ENCODE data around the gene CCL18.
"Not testable (repeated sequence)": the region's sequence is repeated elsewhere in the genome, so short reads cannot be mapped to it uniquely, and the experiment has no call there.

Gene CCL18

DNA sequence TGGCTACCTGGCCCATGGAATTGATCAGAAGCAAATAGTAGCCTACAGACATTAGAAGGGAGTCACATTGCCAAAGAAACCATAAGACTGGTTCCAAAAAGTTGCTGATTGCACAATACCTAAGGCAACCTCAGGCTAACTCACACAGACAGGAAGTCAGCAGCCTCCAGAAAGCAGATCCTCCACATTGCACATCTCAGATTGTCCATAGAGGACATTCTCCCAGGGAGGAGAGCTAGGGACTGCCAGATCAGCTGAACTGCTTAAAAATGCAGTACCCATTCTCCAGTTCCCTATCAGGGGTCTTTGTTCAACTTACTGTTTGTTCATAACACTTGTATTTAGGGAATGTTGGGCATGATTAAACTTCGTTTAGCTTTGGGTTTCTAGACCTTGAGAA lies 21.7 kb downstream of the CCL18 start:
- no peak for DNase-seq (ENCODE audit: low spot score)
- TF ChIP-seq, protein P1, sequence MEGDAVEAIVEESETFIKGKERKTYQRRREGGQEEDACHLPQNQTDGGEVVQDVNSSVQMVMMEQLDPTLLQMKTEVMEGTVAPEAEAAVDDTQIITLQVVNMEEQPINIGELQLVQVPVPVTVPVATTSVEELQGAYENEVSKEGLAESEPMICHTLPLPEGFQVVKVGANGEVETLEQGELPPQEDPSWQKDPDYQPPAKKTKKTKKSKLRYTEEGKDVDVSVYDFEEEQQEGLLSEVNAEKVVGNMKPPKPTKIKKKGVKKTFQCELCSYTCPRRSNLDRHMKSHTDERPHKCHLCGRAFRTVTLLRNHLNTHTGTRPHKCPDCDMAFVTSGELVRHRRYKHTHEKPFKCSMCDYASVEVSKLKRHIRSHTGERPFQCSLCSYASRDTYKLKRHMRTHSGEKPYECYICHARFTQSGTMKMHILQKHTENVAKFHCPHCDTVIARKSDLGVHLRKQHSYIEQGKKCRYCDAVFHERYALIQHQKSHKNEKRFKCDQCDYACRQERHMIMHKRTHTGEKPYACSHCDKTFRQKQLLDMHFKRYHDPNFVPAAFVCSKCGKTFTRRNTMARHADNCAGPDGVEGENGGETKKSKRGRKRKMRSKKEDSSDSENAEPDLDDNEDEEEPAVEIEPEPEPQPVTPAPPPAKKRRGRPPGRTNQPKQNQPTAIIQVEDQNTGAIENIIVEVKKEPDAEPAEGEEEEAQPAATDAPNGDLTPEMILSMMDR (IDR thresholded peaks at IDR 0.05; ENCODE audit: borderline replicate concordance, control extremely low read depth, extremely low read depth, insufficient read depth, missing control alignments), result no peak
- in situ Hi-C loops (cut with MboI; ENCODE audit: low sequenced_read_pairs, unreplicated experiment), result no loop called here

DNA sequence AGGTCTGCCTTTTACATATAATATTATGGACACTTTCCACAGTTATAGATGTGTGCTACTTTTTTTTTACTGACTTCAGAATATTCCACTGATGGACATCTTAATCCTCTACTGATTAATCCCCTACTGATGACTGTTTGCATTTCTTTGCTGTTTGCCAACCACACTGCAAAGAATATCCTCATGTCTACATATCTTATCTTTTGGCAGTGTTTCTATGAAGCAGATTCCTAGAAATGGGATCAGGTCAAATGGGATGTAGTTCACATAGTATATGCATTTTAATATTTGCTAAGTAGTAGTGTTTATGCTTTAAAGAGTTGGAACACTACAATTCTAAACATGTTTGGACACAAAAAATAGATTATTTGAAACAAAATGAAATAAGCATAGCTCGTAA lies 22.7 kb downstream of the CCL18 start:
- TF ChIP-seq, protein P1 (IDR thresholded peaks at IDR 0.05; ENCODE audit: borderline replicate concordance, control extremely low read depth, extremely low read depth, insufficient read depth, missing control alignments), result no peak
- in situ Hi-C loops (cut with MboI; ENCODE audit: low sequenced_read_pairs, unreplicated experiment), result no loop called here
- no peak for DNase-seq (ENCODE audit: low spot score)

DNA sequence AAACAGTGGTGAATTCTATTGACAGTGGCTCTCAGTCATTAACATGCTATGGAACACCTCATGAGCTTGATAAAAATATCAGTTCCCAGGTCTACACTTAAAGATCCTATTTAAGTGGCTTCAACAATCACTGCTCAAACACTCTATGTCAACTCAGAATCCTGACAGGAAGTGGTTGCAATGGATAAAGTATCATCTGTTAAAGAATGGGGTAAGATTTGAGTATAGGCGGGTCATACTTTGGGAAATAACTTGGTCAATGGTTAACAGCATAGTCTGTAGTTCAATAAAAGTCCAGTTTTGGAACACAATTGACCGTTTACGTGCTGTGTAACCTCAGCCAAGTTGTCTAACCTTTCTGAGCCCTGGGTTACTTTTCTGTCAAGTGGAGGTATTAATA lies 23.4 kb downstream of the CCL18 start:
- in situ Hi-C loops (cut with MboI; ENCODE audit: low sequenced_read_pairs, unreplicated experiment); DNase-seq (ENCODE audit: low spot score): not testable (repeated sequence)

DNA sequence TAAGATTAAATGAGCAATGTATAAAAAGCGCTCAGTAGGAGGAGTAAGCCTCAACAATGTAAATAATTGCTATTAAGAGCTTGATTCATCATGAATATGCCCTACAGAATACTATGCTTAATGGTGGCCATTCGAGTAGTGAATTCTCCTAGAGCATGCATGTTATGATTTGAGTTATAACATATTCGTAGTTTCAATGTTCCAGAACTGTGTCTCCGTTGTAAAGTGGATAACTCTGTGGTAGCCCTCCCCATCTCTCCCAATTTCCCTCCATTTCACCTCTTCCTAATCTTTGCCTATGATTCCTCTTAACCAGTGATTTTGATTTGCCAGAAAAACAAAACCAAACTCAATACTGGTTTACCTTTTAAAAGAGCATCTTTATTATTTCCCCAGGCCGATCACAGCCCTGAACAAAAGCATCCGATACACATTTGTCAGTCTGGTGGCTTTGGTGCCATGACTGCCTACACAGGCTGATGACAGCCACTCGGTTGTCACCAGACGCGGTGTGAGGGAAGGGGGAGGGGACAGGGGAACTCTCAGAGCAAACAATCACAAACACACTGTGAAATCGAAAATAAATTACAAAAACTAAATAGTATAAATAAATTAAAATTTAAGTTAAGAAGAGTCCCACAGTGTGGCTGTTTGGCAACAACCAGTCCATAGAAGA lies 24.0 kb downstream of the CCL18 start:
- in situ Hi-C loops (cut with MboI; ENCODE audit: low sequenced_read_pairs, unreplicated experiment); DNase-seq (ENCODE audit: low spot score): not testable (repeated sequence)

DNA sequence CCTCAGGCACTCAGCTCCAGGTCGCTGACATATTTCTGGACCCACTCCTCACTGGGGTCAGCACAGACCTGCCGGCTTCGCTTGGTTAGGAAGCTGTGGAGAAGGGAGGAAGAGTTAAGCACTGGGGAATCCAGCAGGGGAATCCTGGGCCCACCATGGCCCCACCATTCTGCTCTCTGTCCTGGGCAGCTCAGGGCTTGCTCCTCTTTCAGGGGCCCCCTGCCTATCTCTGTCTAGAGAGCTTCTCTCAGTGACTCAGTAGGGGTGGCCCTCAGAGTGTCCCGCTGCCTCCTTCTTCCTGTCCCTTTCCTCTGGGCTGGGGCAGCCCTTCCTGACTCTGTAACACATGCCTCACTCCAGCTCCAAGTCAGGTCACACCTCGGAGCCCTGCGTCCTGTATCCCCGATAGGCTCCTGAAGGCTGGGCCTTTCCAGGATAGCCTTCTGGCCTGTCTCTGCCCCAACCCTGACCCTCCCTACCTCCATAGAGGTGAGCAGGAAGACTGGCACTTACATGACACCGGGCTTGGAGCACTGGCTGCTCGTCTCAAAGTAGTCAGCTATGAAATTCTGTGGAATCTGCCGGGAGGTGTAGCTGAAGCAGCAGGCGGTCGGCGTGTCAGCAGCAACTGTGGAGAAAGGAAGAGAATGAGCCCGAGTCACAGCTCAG lies 24.7 kb downstream of the CCL18 start:
- DNase-seq (ENCODE audit: low spot score), result no peak
- TF ChIP-seq, protein P1 (IDR thresholded peaks at IDR 0.05; ENCODE audit: borderline replicate concordance, control extremely low read depth, extremely low read depth, insufficient read depth, missing control alignments), result no peak
- in situ Hi-C loops (cut with MboI; ENCODE audit: low sequenced_read_pairs, unreplicated experiment), result no loop called here

DNA sequence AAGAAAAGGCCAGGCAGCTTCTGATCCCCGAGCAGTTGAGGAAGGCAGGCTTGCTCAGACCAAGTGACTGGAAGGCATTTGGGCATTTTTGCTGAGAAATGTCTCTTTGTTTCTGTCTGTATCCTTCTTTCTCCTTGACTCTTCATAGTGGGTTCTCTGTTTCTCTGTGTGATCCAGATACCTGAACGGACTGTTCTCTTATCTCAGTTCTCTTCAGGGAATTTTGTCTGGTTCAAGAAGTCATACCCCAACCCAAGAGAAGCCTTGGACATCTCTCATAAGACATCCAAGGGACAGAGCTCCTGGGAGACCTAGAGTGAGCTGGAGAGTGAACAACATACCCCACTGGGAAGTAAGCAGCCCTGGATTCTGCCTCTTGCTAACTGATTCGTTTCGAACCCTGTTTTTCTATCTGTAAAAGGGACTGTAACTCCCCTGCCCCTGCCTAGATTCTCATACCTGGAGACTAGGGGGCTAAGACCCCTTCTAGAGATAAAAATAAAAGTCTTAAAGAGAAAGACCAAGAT lies 25.3 kb downstream of the CCL18 start:
- in situ Hi-C loops (cut with MboI; ENCODE audit: low sequenced_read_pairs, unreplicated experiment), result no loop called here
- no peak for DNase-seq (ENCODE audit: low spot score)
- TF ChIP-seq, protein P1 (IDR thresholded peaks at IDR 0.05; ENCODE audit: borderline replicate concordance, control extremely low read depth, extremely low read depth, insufficient read depth, missing control alignments), result no peak

DNA sequence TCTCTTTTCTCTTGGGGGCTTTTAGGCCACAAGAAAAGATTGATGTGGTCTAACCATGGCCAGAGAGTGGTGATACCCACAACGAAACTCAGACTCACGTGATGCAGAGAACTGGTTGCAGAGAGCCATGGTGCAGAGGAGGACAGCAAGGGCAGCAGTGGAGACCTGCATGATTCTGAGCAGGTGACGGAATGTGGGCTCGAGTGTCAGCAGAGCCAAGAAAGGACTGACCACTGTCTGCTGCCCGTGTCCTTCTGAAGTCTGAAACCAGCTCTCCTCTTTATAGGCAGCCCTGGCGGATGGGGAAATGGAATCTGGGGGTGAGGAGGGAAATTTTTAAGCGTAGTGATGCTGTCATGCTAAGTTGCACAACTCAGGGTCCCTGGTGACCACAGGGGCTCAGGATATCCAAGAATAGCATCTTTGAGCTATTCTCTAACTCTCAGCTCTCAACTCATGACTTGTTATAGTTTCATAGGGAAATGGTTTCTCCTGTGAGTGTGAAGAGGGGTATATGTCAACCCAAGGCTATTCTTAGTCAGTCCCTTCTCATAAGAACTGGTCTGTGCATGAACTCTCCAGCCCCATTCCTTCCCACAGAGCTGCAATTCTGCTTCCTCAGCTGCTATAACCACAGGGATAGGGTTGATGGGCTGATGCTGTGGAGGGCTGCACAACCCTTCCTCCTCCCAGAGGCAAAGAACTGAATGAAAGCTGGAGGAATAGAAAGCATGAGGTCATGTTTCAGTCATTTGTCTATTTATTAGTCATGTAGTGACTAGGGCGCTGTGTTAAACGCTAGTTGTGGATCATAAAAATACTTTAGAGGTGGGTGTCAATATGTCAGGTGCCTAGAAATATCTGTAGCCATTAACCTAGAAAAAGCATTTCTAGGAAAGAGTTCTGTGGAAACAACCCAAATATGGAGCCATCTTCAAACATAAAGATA lies 26.1 kb downstream of the CCL18 start, which contains the start of gene CCL3:
CCL3 (minus strand) TSS at position 256 of the 949 bp plus-strand sequence; CDS start at position 171, 85 bp downstream.
- TF ChIP-seq, protein P1 (IDR thresholded peaks at IDR 0.05; ENCODE audit: borderline replicate concordance, control extremely low read depth, extremely low read depth, insufficient read depth, missing control alignments), result no peak
- in situ Hi-C loops (cut with MboI; ENCODE audit: low sequenced_read_pairs, unreplicated experiment), result no loop called here
- peak; percentile 59 for DNase-seq (ENCODE audit: low spot score)
